NCI-H1694 treated with DMSO at 0.1 percent for 48 hours (cell line): ENCODE results near the gene OSBPL5.

Experiments
- DNase-seq: peaks from one replicate; lab custom pipeline; 2025; lab: John Stamatoyannopoulos, UW

OSBPL5 gene

GRCh38 chr11:3165152-3165705, at the start of gene OSBPL5:
TSS of gene OSBPL5 (minus strand) at chr11:3165310. CDS start at chr11:3129148, 36,162 bp downstream.
- no peak for DNase-seq

- DNase-seq = no peak
These were observed 49.2 kb upstream of the OSBPL5 start for GRCh38 chr11:3214420-3214699.

GRCh38 chr11:3213659-3214419, 48.7 kb upstream of the OSBPL5 start:
- DNase-seq = no peak

GRCh38 chr11:3208272-3208671, 43.2 kb upstream of the OSBPL5 start:
- no peak for DNase-seq

GRCh38 chr11:3207526-3208189, 42.5 kb upstream of the OSBPL5 start:
- no peak for DNase-seq

GRCh38 chr11:3206922-3207204, 41.8 kb upstream of the OSBPL5 start:
- DNase-seq = no peak

- DNase-seq = no peak
These were observed 41.2 kb upstream of the OSBPL5 start for GRCh38 chr11:3206156-3206921.

- no peak for DNase-seq
These were observed 40.4 kb upstream of the OSBPL5 start for GRCh38 chr11:3205261-3206155.

- no peak for DNase-seq
These were observed 39.3 kb upstream of the OSBPL5 start for GRCh38 chr11:3204141-3205015.

- no peak for DNase-seq
These were observed 38.3 kb upstream of the OSBPL5 start for GRCh38 chr11:3203221-3204043.

- no peak for DNase-seq
These were observed 37.6 kb upstream of the OSBPL5 start for GRCh38 chr11:3202759-3203158.

- no peak for DNase-seq
These were observed 37.2 kb upstream of the OSBPL5 start for GRCh38 chr11:3202305-3202704.

GRCh38 chr11:3201677-3202181, 36.6 kb upstream of the OSBPL5 start:
- no peak for DNase-seq

- DNase-seq = no peak
These were observed 36.0 kb upstream of the OSBPL5 start for GRCh38 chr11:3201112-3201581.

- DNase-seq = no peak
These were observed 35.4 kb upstream of the OSBPL5 start for GRCh38 chr11:3200388-3201111.

GRCh38 chr11:3199537-3200295, 34.6 kb upstream of the OSBPL5 start:
- DNase-seq = no peak

GRCh38 chr11:3198815-3199214, 33.7 kb upstream of the OSBPL5 start:
- DNase-seq = no peak

GRCh38 chr11:3197878-3198528, 32.9 kb upstream of the OSBPL5 start:
- DNase-seq = no peak
